ENCODE data around the gene VAMP7. TPM values are rescaled to one million over a fixed set of nuclear protein-coding genes. Genes with fewer than 3 reads are reported as not detected.
A peak's percentile ranks its signal among the peaks of the same experiment; 100 is the strongest.

Gene VAMP7
- total and polyA plus RNA-seq, 9 of the 15 experiments (the other 6 are each of a cell fraction or from before 2014, with no cell fraction given), result 38.4 to 100 (median 67.7) TPM

GRCh38 chrX:155881158-155881993 lies at the start of gene VAMP7 (continued):
- TF ChIP-seq, protein P1, sequence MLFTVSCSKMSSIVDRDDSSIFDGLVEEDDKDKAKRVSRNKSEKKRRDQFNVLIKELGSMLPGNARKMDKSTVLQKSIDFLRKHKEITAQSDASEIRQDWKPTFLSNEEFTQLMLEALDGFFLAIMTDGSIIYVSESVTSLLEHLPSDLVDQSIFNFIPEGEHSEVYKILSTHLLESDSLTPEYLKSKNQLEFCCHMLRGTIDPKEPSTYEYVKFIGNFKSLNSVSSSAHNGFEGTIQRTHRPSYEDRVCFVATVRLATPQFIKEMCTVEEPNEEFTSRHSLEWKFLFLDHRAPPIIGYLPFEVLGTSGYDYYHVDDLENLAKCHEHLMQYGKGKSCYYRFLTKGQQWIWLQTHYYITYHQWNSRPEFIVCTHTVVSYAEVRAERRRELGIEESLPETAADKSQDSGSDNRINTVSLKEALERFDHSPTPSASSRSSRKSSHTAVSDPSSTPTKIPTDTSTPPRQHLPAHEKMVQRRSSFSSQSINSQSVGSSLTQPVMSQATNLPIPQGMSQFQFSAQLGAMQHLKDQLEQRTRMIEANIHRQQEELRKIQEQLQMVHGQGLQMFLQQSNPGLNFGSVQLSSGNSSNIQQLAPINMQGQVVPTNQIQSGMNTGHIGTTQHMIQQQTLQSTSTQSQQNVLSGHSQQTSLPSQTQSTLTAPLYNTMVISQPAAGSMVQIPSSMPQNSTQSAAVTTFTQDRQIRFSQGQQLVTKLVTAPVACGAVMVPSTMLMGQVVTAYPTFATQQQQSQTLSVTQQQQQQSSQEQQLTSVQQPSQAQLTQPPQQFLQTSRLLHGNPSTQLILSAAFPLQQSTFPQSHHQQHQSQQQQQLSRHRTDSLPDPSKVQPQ (CRISPR knock-in tag; IDR thresholded peaks at IDR 0.05; ENCODE audit: borderline replicate concordance), result no peak
- TF ChIP-seq ZBTB26 (CRISPR knock-in tag; IDR thresholded peaks at IDR 0.05), result peak; percentile 72; the same call in 1 of the 2 replicates
- TF ChIP-seq ELF2 (CRISPR knock-in tag; IDR thresholded peaks at IDR 0.05), result peak; percentile 96
- peak; percentile 75; the same call in 1 of the 2 replicates for TF ChIP-seq POLR2AphosphoS5 (IDR thresholded peaks at IDR 0.05; ENCODE audit: control insufficient read depth, insufficient read depth, low read depth, low read length)
- TF ChIP-seq FOXK2 (conservative IDR thresholded peaks at IDR 0.05 in 1 of 2, IDR thresholded peaks at IDR 0.05 in 1 of 2; ENCODE audit: low read depth in 2 of 2), result peak in 1 of 2 experiments; percentile 83; a peak in 1 of 4 replicates
- TF ChIP-seq KHSRP (IDR thresholded peaks at IDR 0.05), result peak; percentile 68; the same call in 1 of the 2 replicates
- peak; percentile 84 to 87; a peak in 3 of 4 replicates for TF ChIP-seq SIX5 (IDR thresholded peaks at IDR 0.05; ENCODE audit: borderline replicate concordance in 1 of 2, insufficient read depth in 1 of 2, low read depth in 1 of 2, low read length in 2 of 2)
- TF ChIP-seq, protein P2, sequence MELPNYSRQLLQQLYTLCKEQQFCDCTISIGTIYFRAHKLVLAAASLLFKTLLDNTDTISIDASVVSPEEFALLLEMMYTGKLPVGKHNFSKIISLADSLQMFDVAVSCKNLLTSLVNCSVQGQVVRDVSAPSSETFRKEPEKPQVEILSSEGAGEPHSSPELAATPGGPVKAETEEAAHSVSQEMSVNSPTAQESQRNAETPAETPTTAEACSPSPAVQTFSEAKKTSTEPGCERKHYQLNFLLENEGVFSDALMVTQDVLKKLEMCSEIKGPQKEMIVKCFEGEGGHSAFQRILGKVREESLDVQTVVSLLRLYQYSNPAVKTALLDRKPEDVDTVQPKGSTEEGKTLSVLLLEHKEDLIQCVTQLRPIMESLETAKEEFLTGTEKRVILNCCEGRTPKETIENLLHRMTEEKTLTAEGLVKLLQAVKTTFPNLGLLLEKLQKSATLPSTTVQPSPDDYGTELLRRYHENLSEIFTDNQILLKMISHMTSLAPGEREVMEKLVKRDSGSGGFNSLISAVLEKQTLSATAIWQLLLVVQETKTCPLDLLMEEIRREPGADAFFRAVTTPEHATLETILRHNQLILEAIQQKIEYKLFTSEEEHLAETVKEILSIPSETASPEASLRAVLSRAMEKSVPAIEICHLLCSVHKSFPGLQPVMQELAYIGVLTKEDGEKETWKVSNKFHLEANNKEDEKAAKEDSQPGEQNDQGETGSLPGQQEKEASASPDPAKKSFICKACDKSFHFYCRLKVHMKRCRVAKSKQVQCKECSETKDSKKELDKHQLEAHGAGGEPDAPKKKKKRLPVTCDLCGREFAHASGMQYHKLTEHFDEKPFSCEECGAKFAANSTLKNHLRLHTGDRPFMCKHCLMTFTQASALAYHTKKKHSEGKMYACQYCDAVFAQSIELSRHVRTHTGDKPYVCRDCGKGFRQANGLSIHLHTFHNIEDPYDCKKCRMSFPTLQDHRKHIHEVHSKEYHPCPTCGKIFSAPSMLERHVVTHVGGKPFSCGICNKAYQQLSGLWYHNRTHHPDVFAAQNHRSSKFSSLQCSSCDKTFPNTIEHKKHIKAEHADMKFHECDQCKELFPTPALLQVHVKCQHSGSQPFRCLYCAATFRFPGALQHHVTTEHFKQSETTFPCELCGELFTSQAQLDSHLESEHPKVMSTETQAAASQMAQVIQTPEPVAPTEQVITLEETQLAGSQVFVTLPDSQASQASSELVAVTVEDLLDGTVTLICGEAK (IDR thresholded peaks at IDR 0.05), result peak; percentile 84
- TF ChIP-seq, protein P2 (CRISPR knock-in tag; IDR thresholded peaks at IDR 0.05), result no peak
- TF ChIP-seq HIVEP1 (CRISPR knock-in tag; IDR thresholded peaks at IDR 0.05), result no peak
- no peak for TF ChIP-seq ID3 (CRISPR knock-in tag; IDR thresholded peaks at IDR 0.05)
- 0 out of 2 replicates have a peak, but pooled peaks have one; percentile 37 for TF ChIP-seq ID3 (tag; IDR thresholded peaks at IDR 0.05)
